GM20431 (cell line): ENCODE measurements around the gene MPND.

Experiments used
- in situ Hi-C: fragments of 300-500 bp; cut with MseI, MboI; formaldehyde crosslinking; loops from one replicate; pipeline ENCODE4 v1.15.0; 2020; ENCODE audit warnings: low sequenced_read_pairs; ENCODE audit not compliant: unreplicated experiment

MPND gene

DNA sequence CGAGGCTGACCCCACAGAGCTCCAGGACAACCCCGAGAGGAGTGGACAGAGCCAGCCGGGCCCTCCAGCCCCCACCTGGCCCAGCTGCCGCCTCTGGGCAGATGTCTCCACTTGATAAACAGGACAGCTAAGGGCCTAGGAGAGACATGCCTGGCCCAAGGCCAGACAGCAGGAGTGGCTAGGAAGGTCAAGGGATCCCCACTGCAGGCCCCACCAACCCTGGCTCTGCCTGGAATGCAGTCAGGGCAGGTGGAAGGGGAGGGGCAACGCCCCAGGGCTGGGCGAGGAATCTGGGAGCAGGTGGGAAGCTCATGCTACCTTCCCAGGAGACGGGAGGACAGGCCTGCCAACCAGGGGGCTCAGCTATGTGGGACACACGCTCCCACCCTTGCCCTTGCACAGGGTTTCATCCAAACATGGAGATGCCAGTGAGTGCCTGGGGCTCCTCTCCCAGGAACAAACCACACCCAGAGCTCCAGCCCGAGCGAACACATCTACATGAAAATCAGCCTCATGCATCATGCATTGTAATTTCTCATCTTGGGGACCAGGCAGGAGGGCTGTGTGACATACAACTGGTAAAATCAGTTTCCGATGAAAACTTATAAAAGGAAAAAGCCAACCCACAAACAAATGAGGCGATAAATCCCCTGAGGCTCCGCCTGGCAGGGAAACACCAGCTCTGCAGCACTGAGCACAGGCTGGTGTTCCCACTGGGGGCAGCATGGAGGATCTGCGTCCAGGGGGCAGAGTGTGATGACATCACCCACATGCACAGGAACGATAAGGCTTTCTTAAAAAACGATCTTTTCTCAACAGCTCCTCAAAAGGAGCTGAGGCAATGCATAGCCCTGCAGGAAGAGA is 32.0 kb downstream of the MPND start:
- in situ Hi-C loops: no loop called here

DNA sequence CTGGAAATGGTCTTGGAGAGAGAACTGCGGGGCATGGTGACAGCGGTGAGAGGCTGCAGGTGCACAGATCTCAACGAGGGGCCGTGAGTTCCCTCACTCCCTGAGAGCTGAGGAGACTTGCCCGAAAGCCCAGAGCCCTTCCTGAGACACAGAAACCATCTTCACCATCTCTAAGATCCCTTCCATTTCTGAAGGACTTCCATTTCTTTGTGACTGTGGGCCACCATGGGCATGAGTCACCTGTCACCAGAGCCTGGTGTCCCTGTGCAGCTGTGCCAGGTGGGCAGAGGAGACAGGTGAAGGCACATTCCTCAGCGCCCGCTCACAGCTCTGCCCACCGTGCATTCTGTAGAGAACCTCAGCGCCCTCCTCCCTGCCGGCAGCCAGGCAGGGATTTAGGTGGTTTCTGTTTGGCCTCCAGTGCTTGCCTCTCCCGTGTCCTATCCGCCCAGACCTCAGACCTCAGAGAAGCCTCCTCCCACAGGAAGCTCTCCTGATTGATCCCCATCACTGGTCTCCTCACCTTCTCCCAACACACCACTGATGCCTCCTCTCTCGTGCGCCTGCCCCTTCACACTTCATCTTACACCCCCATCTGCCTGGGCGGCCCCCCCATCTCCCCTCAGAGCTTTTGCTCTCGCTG is 32.8 kb downstream of the MPND start:
- in situ Hi-C loops: no loop called here

DNA sequence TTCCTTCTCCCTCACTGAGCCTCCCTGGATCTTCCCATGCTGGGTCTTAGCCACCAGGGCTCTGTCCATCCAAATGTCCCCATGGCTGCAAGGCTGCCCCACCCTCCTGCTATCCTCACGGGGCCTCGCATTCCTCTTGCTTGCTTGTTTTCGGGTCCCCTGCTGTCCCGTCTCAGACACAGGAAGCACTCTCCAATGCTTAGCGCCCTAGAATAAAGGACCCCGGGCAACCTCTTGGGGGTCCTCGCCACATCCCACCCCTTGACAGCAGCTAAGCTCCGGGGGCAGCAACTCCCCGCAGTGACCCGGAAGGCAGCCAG is 33.3 kb downstream of the MPND start:
- in situ Hi-C loops: no loop called here

DNA sequence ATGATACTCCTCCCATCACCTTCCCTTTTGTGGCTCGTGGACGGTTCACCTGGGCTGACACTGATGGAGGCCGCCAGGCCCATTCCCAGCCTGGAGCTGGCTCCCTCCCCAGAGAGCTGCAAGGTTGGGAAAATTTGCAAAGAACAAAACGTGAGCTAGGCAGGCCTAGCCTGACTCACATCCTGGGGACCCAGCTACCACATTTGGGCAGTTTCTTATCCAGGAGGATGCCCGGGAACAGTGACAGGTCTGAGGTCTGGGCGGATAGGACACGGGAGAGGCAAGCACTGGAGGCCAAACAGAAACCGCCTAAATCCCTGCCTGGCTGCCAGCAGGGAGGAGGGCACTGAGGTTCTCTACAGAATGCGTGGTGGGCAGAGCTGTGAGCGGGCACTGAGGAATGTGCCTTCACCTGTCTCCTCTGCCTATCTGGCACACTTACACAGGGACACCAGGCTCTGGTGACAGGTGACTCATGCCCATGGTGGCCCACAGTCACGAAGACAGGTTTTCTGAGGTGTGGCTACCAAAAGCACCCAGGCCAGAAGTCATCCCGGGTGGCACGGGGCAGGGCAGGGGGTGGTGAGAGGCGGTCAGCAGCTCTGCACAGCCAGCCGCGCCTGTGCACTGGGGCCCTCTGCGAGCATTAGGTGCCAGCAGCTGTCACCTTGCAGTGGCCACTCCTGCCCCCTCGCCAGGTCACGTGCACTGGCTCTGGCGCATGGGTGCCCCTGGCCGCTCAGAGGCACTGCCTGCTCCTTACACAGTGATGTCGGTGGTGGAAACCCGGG is 33.8 kb downstream of the MPND start:
- in situ Hi-C loops: no loop called here

DNA sequence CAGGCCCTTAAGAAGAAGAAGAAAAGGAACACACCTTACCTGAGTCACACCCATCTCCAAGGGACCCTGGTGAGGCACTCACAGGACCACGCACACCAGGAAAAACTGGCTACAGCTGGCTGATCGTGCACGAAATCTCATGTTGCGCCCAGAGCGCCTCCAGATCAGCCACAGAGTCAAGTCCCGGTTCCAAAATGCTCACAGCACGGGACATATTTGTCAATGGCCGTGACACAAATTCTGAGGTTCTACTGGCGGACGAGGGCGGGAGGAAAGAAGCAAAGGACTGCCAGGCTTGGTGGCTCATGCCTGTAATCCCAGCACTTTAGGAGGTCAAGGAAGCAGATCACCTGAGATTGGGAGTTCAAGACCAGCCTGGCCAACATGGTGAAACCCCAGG is 35.5 kb downstream of the MPND start:
- in situ Hi-C loops: no loop called here

DNA sequence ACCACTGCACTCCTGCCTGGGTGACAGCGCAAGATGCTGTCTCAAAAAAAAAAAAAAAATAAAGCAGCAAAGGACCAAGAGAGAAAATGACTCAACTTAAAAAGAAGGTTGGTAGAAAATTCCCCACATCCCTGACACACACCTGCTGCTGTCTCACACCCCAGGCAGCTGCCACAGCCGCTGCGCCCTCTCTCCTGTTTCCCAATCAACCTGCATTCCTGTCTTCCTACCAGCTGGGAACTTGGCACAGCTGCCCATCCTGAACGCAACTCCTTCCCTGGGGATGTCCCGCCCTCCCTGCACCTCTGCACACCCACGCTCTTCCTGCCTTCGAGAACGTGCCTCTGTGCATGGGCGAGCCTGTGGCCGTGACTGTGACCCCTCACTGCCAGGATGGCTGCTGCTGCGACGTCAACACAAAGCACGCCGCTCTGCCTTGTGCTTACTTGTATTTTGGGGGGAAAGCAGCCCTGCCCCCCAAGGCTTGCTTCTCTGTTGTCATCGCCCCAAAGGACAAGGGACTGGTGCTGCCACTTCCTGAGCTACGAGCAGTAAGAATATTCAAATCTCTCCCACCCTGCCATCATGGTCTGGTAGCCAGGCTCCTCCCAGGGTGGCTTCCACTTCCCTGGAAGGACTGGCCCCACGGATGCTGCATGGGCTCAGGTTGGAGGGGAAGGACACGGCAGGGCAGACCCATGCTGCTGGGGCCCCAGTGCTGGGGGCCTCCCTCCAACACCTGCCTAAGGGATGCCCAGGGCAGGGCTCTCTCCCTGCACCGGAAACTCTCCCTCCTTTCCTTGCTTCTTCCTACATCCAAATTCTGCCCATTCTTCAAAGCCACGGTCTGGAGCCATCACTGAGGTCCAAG is 36.3 kb downstream of the MPND start:
- in situ Hi-C loops: no loop called here

DNA sequence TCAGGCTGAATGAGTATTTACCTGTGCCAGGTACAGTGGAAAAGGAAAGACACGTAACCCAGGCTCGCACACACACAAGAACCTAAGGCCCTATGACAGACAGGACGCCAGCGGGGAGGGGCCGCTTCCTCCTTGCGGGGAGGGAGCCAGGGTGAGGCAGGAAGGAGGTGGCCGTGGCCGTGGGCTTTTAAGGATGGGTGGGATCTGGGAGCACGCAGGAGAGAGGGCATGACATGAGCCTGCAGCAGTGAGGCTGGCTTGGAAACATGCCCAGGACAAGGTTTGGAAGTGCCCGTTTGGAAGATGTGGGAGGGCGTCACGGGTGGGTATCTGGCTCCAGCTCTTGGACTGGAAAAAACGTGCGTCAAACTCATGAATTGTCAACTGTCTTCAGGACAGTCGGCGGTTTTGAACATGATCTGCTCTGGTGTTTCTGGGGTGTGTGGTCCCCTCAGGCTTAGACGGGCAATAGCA is 36.9 kb downstream of the MPND start:
- in situ Hi-C loops: no loop called here

DNA sequence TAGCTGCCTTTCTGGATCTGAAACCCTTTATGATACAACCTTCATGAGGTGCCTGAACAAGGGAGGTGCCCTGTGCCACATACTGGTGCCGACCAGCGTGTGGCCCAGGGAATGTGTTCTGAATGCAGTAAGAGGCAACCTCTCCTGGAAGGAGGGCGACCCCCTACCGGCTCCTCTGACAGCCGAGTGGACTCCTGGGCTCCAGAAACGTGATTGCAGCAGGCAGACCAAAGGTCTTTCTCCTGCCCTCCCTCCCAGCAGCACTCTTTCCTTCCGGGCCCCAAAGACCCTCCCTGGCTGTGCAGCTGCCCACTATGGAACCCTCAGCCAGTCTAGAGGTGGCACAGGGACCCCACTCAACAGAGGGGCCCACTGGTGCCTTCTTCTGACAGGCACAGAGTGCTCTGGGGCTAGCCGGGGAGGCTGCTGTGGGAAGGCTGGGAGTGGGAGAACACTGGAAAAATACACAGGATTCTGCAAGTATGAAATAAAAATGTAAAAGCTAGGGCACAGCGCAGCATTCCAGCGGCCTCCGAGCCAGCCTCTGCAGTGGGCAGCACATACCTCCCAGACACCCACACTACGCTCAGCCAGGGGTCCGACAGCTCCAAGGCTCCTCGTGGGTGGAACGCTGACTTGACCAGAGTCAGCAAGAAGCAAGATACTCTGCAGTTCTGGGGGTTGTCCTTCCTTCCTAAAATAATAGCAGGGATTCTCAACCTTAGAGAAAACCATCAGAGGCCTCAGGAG is 42.1 kb downstream of the MPND start:
- in situ Hi-C loops: no loop called here

DNA sequence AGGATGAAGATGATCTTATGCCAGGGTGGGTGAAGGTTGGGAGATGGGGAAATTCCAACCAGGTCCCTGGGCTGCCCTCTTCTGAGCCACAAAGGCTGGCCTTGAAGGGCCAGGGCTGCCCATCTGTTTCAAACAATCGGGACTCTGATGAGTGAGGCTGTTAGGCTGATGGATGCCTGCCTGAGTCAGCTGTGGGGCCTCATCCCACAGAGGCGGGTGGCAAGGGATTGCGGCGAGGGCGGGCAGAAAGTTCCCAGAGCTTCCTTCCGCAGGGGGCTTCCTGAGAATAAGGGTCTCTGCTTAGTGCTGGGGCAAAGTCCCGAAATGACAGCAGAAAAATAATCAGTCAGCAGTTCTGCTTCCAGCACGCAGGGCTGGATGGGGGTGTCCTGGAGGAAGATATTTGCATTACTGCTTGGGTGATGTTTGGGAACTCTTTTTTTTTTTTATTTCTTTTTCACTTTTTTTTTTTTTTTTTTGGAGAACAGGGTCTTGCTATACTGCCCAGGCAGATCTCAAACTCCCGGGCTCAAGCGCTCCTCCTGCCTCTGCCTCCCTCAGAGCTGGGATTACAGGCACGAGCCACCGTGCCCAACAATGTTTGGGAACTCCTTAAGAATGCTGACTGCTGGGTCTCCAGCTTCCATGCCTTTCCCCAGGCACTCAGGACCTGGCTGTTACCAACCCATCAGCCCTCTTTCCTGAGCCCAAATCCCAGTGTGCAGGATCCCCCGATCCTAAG is 42.9 kb downstream of the MPND start:
- in situ Hi-C loops: no loop called here

DNA sequence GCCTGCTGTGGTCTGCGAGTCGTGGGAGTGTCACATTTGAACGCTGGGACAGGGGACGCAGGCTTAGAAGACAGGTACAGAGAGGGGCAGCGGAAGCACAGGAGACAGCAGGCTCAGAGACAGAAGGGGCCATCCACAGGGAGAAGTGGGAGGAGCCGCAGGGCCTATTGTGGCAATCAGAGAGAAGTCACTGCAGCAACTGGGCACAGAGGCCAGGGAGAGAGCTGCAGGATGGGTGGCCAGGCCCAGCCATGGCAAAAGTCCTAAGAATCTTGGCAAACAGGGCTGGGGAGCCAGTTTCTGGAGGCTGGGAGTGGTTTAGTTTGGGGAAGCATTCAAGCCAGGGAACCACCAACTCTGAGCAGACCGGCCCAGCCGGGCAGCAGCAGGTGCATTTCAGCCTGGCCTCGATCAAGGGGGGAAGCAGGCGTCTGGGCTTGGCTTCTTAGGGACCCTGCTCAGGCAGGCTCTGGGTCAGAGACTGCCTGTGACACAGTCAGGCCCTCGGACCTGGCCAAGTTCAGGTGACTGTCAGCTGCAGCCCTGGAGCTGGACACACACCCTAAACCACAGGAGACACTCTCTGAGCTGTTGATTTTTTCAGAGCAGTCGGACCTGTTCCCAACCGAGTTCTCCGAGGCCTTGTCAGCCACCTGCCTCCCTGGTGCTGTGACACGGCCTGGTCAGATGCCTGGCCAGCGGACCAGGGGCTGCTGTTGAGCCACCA is 45.1 kb downstream of the MPND start:
- in situ Hi-C loops: no loop called here

DNA sequence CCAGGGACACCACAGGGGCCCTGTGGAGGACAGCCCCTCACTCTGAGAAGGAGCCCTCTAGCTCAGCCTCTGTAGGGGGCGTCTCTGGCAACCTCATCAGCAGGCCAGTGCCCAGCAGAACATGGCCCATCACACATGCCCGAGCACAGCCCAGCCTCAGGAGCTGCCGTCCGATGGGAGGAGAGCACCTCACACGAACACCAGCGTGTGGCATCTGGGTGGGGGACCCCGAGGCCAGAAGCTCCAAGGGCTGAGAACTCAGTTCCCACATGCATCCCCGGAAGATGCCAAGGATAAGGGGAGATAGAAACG is 45.7 kb downstream of the MPND start:
- in situ Hi-C loops: no loop called here

DNA sequence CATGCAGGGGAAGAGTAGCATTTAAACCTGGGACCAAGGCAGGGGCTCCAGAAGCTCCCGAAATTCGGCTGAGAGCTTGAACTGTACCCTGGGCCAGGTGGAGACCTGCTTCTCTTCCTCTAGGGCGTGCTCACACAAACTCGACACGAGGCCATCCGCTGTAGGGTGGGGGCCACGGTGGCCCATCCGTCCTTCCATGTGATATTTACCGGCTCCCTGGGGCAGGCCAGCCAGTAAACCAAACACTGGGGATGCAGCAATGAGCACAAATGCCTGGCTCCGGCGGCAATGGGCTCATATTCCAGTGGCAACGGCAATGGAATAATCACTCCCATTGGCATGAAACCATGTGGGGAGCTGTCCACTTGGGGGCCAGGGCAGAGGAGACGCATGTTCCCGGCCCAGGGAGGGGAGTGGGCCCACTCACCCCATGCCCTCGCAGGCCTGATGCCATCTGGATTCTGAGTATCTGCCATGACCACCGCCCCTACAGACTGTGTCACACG is 46.2 kb downstream of the MPND start:
- in situ Hi-C loops: no loop called here

DNA sequence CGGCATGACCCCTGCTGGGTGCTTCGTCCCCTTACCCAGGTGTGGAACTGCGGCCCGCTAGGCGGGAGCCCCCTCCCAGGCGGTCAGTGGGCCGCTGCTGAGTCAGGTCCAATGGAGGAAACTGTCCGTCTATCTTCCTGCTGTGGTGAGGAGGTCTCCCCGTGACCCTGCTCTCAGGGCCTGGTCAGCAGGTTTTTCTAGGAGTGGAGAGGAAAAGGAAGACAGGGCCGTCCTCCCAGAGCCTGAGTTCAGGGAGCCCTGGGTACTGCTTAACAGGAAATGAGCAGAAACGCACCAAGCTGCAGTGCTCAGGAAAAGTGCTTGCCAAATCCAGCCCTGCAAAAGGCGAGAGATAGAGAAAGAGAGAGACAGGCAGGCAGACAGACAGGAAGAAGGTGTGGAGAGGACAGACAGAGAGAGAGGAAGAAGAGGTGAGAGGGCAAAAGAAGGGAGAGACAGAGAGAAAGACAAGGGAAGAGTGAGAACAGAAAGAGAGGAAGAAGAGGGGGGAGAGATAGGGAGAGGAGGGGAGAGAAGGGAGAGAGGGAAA is 46.7 kb downstream of the MPND start:
- in situ Hi-C loops: no loop called here

DNA sequence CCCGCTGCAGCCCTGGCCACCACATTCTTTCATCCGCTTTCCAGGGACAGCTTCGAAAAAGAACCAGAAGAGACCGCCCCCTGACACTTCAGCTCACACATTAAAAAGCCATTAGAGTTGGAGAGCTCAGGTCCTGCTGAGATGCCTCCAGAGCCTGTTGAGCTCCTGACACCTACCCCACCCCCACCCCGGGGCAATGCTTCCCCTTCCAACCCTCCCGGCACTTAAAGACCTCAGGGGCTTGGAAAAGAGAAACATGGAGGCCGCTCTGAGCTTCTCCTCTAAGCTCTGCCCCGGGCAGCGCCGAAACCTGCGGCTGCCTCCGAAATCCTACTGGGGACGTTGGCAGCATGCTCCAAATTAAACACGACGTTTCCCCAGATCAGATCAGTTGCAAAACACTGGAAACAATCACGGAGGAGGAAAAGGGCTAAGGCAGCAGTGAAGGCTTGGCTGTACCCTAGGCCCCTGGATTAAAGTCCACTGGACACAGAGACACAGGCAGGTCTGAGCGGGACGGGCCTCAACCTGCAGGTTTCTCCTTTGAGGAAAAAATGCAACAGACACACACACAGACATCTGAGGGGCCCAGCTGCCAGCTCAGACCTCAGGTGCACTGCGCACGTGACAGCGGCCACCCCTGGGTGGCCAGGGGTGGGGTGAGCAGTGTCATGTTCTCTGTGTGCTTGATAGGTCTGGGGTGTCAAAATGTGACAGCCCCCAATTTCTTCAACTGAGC is 47.4 kb downstream of the MPND start:
- in situ Hi-C loops: no loop called here

DNA sequence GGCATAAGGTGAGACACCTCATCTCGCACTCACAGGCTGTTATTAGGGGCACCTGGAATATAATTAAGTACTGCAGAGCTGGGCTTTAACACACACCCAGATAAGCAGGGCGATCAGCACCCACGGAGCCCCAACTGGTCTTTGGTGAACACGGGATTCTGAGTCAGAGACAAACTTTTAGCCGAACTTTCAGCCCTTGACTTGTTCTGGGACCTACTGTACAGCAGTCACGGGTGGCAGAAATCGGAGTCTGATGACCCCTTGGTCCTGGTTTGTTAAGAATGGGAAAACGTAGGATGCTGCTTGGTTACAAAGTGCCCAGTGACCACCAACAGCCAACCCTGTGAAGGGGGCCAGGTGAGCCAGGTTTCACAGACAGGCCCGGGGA is 47.9 kb downstream of the MPND start:
- in situ Hi-C loops: no loop called here

DNA sequence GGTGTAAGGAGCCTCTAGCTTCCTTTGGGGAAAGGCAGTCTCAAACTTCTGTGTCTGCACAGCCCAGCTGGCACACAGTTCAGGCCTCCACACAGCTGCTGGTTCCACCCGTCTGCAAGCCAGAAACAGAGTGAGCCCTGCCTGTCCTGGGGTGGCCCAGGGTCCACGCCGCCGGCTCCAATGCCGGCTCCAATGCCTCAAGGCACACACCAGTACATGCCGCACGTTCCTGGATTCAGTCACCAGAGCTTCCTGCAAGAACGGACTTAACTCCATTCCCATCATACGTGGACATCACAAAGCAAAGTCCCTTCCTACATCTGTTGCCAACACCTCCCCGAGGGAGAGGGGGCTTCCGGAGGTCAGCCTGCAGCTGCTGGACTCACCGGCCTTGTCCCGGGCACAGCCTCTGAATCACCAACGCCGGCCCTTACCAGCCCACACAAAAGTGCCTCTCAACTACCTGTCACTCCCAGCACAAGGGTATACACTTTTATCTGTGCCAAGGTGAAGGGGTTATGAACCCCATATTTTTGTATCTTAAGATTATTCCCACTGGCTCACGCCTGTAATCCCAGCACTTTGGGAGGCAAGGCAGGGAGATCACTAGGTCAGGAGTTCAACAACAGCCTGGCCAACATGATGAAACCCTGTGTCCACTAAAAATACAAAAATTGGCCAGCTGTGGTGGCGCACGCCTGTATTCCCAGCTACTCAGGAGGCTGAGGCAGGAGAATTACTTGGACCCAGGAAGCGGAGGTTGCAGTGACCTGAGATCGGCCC is 48.5 kb downstream of the MPND start:
- in situ Hi-C loops: no loop called here
